Measurements from ENCODE around the gene RBMS1.
"Not testable (repeated sequence)": the region's sequence is repeated elsewhere in the genome, so short reads cannot be mapped to it uniquely, and the experiment has no call there.

RBMS1 gene

DNA sequence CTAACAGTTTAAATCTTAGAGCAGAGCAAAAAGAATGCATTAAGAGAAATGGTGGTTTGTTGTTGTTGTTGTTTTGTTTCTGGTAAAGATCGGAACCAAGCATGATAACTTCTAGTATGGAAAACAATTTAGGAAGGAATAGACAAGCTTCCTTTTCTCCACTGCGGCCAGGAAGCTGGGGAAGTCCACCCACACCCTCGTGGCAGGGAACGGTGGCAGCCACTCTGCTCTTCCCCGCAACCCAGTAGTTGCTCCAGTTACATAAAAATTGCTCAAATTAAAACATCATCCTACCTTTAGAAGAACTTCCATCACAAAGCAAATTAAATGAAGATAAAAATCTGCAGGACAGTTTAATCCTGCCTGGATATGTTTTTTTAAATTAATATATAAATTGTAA, 113.0 kb downstream of the RBMS1 start:
- DNase-seq (ENCODE audit: low spot score), result no peak

DNA sequence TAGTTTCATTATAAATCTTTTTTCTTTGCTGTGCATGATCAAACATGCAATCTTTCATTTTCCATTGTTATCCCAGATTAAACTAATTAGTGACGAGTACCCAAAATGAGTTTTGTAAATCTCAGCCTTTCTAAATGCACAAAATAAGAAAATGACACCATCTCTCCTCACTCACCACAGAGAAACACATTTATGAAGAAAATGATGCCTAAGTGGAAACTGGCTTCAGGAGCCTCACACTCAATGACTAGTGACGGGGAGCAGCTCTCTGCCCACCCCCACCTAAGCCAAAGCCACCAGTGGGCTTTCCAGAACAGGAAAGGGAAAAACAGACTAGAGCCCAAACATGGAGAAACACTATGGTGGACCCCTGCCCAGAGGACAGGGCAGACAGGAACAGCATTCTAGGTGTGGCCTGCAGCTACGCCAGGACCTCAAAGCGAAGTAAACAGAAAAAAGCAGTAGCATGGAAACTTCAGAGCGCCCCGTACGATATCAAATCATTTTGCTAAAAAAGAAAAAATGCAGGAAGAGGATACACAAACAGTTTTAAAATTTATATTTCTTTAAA, 113.5 kb downstream of the RBMS1 start:
- no peak for DNase-seq (ENCODE audit: low spot score)

DNA sequence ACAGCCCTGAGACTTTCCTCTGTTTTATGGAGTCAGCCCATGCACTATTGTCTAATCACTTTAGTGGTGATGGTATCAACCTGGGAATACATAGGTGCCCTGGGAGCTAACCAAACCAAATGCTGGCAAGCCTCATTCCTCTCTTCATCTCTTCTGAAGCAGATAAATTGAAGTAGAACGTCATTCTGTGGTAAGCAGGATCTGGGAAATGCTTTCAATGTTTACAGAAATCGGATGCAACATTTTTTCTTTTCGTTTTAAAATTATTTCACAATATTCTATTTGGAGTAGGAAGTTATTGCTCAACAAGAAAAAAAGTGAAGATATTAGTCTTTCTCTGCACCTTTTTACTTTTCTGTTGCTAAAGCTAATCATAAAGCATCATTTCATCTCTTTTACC, 114.2 kb downstream of the RBMS1 start:
- peak; percentile 43 for DNase-seq (ENCODE audit: low spot score)

DNA sequence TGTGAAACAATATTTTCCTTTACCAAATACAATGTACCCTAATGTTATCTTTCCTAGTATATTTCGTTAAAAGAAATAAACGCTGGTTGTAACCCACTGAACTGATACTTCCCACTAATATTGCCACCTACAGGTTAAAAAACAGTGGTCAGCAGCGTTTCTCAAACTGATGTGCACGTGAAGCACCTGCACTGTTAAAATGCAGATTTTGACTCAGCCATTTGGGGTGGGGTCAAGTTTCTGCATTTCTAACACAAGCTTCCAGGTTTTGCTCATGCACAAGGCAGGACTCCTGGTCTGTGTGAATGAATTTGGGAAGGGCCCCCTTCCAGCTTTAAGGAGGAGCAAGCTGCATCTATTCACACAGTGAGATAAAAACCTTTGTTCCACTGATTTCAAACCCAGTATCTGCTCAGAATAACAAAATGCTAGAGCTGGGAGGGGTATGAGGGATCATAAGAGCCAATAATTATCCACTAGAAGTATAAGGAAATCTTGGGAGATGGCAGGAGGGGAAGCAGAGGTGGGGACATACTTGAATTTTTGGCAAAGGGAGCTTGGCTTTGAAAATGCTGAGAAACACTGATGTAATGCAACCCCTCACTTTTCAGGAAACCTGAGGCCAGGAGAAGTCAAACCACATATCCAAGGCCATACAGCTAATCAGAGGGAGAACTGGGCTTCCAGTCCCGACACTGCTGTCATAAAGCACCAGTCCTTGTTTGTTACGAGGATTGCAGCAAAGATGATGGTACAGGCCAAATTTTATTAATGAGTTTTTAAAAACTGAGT, 116.2 kb downstream of the RBMS1 start:
- no peak for DNase-seq (ENCODE audit: low spot score)

DNA sequence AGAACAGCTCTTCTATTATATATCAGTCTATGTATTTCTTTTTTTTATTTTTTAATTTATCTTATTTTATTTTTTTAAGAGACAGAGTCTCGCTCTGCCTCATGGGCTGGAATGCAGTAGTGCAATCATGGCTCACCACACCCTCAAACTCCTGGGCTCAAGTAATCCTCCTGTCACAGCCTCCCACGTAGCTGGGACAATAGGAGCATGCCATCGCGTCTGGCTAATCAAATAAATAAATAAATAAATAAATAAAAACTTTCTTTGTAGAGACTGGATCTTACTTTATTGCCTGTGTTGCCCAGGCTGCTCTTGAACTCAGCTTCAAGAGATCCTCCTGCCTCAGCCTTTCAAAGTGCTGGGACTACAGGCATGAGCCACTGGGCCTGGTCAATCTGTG, 117.0 kb downstream of the RBMS1 start:
- no peak for DNase-seq (ENCODE audit: low spot score)

DNA sequence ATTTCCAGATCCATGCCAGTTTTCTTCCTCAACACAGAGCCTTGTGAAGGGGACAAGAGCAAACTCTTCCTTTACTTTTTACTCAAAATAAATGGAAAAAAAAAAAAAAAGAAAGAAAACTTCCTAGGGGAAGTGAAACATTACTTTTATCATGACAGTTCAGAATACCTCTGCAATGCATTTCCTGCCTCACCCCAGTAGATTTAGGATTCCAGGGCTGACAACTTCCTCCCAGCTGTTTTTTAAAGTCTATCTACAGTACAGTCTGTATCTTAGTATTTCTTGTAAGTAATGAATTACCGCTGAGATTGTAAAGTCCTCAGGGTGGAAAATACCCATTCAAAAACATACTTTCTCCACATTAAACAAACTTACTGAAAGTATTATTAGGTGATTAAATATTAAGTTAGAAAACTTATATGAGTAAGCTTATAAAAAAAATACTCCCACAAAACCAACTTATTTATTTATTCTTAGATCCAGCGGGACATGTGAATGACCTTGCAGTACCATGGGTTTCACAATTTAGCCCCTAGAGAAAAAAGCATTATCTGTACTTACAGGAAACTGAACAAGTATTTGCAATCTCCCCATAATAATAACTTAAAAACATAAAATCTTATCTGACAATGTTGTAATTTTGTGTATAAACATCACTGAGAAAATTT, 117.7 kb downstream of the RBMS1 start:
- no peak for DNase-seq (ENCODE audit: low spot score)

DNA sequence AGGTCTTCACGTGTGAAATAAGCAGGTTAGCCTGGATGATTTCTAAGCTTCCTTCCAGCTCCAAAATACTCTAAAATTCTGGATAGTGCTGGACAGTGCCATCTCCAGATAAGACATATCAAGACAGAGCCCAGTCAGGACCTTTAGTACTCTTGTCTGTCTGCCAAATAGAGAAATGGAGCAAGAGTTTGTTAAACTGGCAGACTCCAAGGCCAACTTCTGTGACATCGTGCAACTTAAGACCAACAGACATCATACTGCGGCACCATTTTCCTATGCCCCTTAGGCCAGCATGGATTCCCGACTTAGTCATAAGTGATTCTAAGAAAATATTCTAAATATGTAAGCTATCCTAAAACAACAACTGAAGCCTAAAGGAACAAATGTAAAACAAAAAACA, 118.6 kb downstream of the RBMS1 start:
- no peak for DNase-seq (ENCODE audit: low spot score)

DNA sequence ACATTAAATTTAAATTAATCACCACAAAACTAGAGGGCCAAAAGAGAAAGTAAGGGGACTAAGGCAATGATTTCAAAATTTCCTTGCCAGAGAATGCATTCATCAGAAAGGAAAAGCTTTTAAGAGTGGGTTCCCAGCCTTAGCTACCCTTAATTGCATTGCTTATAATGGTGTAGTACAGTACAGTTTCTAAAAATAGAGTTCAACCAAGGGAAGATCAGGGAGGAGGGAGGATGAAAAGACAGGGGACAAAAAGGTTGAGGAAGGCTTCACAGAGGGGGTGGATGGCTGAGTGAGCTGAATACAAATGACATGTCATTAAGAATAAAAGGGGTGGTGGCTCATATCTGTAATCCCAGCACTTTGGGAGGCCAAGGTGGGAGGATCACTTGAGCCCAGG, 119.9 kb downstream of the RBMS1 start:
- DNase-seq (ENCODE audit: low spot score), result no peak

DNA sequence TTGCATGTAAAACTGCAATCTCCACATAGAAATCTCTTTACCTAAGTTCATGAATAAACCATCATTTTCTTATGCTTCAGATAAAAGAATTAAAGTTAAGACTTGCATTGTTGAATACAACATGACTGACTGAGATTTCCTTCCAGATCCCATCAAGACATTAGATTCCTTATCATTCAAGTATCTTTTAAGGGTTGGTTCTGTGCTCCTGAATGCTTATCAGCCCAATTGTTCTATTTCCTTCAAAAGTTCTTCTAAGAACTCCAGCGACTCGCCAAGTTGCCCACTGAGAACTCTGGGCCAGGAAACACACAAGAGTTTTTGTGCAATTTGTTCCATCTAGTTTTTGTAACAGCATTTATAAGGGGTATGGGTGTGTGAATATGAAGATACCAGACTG, 120.3 kb downstream of the RBMS1 start:
- no peak for DNase-seq (ENCODE audit: low spot score)

DNA sequence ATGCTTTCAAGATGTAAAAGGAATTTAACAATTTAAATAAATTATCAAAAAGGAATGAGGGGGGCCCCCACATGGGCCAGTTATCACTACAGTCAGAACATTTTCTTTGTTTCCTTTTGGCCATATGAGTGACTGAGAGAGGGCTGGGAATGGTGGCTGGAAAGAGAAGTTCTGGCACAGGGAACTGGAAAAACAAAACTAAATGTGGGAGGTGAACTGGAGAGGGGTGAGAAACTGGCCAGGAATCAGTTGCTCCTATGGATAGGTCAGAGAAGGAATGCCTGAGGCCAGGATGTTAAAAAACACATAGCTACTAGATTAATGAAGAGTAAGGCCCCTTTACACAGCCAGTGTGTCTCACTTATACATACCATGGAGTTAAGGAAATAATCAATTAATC, 121.0 kb downstream of the RBMS1 start:
- no peak for DNase-seq (ENCODE audit: low spot score)

DNA sequence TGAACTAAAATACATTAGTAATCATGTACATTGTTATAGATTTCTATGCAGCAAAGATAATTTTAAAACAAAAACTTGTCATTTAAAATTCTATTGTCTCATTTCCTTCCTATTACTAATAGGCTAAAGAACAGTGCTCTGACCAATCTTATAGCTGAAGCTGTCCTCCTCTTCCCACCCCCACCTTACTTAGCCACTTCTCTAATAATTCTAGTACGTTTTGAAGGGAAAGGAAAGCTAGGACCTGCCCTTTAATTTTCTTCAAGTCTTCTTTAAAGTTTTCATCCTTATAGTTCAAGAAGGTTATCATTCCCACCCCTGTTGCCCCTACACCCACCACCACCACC, 121.6 kb downstream of the RBMS1 start:
- no peak for DNase-seq (ENCODE audit: low spot score)

DNA sequence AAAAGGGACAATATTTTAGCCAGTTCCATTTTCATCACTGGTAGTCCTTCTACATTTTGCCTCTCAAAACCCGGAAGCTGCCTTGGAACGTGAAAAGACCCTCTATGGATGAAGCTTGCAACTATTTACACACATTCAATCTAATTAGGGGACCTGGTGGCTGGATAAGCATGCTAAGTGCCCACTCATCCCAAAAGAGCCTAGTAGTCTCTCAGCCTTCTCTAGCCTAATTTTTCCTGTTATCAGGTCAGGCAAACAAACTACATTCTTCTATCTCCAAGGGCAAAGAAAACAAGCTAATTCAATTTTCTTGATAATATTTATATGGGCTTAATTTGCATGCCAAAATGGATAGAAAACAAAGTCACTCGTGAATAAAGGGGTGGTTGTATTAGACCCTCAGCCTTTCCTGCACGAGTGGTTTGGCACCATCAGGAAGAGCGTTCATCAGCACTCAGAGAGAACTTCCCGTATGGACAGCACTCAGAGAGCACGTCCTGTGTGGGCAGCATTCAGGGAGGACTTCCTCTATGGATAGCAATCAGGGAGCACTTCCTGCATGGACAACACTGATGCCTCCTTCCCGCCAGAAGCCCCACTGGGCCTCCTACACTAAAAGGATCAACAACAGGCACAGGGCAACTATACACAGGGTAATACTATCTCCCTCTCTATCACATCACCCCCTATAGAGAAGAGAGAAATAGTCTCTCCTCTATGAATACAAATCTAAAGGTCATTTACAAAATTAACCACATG, 122.2 kb downstream of the RBMS1 start:
- DNase-seq (ENCODE audit: low spot score), result no peak

DNA sequence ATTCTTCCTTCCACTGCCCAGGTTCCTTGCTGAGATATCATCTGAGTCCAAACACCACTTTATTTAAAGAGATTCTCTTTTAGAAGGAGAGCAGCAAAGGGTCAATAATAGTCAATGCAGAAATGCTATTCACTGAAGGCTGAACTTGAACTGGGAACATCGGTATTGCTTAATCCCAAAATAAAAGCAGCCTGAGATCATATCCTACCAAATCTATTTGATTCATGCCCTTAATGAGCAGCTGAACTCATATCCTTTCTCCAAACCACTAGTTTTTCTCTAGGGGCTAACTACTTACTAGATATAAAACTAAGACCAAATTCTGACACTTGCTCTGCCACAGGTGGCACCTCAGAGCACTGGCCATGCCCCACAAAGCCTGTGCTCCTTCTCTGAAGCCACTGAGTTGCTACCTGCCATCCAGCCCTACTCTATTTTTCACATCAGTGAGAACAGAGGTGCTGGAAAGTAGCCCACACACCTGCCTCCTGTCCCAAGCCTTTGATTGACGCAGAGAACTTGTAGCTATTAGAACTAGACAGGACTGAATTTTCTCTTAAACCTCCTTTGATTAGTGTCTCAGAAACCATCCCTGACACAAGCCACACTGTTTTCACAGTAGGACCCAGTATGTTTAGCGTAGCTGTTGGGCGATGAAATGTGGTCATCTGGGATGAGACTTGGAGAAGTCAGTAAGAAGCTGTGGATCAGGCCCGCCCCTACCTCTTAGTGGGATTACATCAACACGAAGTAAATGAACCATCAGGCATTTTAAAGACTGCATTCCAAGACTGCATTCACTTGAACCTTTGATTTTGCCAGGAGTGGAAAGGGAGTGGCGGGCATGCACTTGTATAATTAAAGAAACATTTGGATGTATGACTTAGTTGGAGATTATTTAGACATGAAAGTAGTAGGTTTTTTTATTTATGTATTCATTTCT, 124.3 kb downstream of the RBMS1 start:
- DNase-seq (ENCODE audit: low spot score), result peak; percentile 43

DNA sequence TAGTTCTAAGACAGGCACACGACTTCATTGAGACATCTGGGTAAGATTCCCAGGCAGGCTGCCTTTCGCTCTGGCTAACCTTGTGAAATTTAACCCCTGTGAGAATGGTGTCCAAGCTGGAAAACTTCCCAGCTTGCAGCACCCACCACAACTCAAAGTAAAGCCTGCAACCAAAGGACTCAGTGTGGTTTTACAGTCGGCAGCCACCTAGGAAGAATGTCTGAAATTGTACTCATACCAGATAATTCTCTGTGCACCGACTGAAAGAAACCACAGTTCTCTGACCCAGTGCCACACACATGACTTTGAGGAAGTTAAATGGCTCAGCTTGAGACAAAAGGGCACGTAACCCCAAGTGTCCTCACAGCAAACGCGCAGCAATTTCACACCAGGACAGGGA, 125.7 kb downstream of the RBMS1 start:
- peak; percentile 73 for DNase-seq (ENCODE audit: low spot score)

DNA sequence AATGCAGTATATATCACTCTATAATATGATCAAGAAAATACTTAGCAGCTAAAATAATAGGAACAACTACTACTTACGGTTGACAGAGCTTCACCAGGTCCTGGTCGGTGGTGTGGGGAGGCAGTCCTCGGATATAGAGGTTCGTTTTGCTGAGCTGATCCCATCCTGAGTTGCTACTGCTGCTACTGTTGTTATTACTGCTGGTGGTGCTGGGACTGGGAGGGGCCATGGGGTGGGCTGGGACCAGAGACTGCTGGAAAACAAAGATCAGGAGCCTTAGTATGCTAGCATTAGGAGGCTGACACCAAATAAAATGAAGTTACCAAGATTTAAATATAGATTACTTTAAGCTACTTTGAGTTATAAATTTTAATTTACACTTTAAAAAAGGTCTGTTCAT, 126.5 kb downstream of the RBMS1 start:
- not testable (repeated sequence) for DNase-seq (ENCODE audit: low spot score)

DNA sequence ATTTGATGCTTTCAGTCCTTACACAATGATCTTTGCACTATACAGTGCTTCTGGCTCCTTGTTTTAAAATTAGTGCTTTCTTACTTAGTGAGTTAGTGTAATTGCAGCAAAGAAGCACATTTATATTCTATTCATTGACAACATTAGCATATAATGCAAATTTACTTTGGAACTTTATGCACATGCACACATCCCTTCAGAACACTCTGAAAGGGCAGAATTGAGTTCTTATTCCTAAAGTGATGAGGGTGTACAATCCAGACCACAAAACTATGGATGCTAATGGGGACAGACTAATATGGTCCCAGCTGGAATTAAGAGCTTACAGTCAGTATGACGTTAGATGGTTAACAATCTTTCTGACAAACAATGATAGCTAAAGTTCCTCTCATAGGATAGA, 127.1 kb downstream of the RBMS1 start:
- no peak for DNase-seq (ENCODE audit: low spot score)

DNA sequence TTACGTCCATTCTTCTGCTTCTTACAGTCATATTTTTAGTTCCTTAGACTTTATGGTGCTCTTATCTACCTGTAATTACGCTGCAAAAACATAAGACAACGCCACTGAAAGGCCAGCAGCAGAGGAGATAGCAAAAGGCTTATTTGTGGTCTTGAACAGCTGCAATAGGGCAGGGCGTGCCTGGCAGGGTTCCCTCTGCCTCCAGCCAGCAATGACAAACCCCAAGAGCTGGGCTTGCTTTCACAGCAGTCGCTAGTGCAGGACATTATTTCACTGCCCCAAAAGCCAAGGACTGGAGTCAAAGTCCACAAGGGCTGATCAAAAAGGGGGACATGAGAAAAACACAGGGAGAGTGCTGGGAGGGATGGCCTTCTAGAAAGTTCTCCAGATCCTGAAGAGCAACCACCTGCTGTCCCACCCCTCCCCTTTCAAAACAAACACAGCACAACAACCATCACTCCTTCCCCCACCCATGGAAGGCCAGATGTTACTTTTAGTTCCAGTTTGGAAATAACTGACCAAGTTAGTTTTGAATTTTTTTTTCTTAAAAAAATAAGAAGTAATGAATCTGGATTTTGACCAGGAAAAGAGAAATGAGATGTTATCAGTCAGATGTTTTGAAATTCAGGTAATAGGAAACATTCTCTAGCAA, 127.8 kb downstream of the RBMS1 start:
- DNase-seq (ENCODE audit: low spot score), result peak; percentile 59

DNA sequence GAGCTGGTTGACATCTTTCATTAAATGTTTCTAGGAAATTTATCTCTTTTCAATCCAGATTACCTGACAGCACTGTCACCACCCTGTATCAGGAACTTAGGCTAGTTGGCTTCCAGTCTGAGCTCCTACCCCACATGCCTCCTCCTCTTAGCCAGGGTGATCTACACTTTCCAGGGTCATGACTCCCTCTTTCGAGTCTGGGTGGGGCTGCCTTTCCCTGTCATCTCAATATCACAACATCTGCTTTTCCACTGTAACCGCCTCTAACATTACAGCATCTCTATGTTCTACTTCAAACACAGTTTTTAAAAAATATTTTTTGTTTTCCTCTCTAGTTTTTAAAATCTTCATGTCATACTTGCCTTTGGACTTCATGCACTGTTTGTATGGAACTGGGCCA, 129.2 kb downstream of the RBMS1 start:
- DNase-seq (ENCODE audit: low spot score), result peak; percentile 33

DNA sequence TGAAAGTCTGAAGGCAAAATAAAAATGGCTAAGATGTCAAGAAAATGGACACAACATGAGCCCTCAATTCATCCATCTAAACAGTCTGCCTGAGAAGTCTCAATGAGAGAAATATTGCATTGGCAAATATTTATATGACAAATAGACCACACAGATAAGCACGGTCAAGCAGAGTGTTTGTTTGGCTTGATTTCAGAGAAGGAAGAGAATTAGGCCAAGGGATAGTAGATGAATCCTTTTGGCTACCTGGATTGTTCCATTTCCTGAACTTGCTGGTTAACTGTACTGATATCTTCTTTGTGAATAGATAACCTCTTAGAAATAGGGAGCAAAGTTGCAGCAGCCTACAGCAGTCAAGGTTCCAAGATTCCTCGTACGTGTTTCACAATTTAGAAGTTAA, 129.6 kb downstream of the RBMS1 start:
- no peak for DNase-seq (ENCODE audit: low spot score)

DNA sequence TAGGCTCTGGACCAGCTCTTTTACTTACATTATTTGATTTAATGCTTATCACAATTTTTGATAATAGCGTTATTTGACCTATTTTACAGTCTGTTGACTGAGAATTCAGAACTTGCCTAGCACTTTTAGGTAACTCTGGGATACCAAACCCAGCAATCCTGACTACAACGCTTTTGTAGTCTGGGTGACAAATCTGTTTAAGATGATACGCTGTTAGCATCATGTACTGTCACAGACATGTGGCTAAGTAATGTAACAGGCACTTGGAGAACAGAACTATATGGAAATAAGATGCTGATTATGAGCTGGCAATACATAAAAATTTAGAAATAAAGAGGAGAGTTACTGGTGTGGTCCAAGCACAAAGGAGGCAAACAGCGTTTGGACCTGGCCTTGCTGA, 130.6 kb downstream of the RBMS1 start:
- no peak for DNase-seq (ENCODE audit: low spot score)

DNA sequence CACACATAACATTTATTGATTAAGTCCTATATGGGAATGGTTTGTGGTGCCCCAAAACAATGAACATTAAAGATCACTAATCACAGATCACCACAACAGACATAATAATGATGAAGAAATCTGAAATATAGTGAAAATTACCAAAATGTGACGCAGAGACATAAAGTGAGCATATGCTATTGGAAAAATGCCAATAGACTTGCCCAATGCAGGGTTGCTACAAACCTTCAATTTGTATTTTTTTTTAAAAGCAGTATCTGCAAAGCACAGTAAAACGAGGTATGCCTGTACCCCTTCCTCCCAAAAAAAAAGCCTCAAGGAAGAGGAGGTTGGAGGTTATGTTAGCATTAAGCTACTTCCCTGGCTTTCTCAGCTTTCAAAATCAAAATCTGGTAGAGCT, 131.1 kb downstream of the RBMS1 start:
- no peak for DNase-seq (ENCODE audit: low spot score)

Data from AG20443 (cell line).